HG02885 (cell line): ENCODE results near the gene ENAH.
A peak's percentile ranks its signal among the peaks of the same experiment; 100 is the strongest.

ENCODE experiments used
- ATAC-seq: cut with Tn5 transposase; IDR thresholded peaks from one replicate; pipeline ENCODE4 v1.9.1; 2021; ENCODE audit warnings: mild to moderate bottlenecking; ENCODE audit not compliant: unreplicated experiment, poor library complexity

Gene ENAH

DNA sequence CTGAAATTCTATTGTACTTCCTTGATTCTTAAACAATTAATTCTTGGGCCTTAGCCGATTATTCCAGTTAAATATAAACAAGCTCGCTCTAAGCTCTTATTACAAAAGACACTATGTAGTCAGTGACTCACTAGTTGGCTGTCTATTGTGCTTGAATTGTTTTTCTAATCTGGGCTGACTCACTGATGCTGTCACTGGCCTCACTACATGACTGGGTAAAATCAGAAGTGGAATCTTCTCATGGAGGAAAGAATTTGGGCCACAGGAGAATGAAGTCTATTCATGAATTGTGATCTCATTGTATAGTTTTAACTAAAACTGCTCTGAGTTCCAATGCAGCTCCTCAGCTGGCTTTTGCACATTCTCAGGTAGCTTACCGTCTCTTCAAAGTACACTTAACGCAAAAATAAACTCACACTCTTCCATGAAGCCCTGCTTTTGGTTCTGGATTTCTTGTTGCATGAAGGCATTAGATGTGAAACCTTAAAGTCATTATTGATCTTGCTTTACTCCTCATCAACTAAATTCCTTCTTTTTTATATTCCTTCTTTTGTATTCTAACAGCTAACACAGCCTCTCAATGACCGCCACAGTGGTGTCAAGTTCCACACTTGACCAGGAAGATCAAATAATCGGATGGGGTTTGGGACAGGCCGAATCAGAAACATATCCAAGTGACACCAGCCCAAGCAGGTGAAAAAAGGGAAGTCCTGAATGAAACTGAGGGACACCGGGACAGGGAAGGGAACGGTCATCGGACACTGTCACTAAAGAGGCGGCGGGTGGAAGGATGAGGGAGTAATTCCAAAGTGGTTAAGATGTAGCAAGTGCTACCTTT, 144.2 kb downstream of the ENAH start:
- ATAC-seq: no peak

DNA sequence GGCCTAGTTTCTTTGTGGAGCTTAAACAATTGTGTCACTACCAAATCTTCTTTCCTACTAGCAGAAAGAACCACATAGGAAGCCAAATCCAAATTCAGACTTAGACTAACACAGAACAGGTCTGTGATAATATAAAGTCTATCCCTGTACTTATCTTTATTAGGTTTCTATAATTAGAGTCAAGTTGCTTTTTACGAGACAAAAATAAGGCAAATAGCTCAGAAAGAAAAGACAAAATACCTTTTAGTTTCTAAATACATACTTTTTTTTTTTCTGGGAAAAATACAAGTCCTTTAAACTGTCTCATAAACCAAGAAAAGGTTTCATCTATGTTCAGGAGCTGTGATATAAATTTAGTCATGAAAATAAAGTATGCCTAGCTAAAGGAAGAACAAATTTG, 146.2 kb downstream of the ENAH start:
- ATAC-seq: no peak

DNA sequence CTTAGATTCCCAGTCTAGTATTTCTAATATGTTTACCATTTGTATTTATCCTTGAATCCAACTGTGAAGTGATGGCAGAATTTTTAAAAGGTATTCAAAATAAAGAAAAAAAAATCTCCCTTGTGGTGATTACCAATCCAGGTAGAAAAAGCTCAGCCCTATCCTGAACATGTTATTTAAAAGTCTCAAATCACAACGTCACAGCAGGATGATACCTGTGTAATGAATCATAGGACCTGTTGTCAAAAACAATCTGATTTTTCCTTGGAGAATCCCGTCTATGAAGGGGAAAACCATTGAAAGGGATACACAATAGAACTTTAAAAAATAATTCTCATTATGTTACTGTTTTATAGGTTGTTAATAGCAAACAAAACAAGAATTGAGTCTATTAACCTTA, 148.1 kb downstream of the ENAH start:
- no peak for ATAC-seq

DNA sequence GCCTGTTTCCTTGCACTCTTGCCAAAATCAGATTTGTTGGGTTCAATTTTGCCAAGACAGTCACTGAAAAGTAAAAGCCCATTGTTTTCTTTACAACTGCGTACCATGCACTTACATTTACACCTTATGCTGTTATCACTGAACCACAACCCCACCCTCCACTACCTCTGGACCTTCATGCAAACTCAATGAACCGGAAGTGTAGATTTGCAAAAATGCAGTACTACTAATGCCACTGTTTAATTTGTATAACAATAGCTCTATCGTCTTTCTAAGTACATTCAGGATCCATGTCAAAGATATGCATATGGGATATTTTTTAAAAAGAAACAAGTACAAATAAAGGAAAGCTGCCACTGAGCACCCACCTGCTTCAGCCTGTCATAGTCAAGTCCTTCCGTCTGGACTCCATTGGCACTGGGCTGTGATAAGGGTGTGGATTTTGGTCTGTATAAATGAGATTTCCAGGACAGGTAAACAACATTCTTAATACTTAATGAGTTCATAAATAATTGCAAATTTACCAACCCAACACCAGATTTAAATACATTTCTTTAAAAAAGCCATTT, 152.2 kb downstream of the ENAH start:
- ATAC-seq: no peak

DNA sequence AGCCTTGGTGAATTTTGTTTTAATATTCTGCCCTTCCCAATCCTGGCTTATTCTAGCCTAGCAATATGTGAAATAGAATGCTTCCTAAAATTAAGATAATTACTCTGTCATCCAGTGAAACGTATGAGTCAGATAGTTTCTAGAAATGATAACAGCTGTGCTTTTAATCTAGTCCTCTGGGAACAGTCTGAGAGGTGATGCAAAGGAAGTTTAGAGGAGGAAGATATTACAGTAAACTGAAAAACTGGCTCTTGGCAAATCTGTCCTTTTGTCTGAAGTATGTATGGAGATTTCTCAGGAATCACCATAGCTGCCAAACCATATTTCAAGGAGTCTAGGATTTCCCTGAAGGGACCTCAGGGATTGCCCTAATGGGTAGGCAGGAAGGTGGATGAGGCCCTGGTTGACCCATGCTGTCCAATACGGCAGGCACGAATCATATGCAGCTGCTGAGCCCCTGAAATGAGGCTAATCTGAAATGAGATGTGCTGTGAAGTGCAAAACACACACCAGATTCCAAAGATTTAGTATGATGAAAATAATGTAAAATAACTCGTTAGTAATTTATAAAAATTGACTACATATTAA, 154.3 kb downstream of the ENAH start:
- ATAC-seq: no peak

DNA sequence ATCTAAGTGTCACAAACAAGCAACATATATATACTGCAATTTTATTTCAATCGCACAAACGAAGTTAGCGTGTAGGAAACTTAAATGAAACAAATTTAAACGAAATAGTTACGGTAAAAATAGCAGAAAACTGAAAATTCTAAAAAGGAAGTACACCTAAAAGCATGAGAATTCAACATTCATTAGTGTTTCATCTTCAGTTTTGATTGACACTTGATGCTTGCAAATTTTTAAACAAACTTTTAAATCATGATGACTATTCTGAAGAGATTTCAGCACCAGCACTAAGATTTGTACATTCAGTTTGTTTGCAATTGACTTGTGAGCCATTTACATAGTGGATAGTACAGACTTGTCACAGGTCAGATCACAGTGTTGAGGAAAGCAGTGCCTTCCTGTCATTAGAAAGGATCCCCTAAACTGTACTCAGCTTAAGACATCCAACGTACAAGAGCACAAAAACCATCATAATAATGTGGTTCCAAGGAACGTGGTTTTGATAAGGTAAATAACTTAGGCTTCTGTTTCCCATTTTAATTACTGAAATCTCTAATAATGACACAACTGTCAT, 158.0 kb downstream of the ENAH start:
- no peak for ATAC-seq

DNA sequence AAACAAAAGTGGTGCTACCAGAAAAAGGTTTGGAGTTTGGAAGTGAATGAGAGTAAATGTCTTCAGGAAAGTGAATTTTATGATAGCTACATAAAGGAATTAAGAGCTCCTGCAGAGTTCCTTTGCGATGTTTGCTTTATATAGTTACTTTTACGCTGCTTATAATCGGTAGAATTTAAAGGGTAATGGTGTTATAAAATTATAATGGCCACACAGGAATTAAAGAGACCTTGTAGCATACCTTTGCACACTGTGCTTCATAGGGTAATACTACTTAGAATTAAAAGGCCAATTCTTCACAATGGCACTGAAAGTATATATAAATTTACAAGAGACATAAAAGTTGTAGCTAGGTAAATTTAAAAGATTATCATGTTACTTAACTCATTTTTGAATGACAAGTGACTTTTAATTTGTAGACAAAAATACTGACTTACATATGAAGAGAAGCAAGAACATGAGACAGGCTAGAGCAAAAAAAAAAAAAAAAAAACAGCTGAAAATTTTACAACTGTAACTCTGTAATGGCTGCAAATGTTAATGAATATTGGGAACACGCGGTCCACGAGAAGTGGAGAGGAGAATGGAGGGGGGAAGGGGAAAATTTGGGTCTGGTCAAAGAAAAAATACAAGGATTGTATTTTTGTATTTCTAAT, 159.2 kb downstream of the ENAH start:
- no peak for ATAC-seq

DNA sequence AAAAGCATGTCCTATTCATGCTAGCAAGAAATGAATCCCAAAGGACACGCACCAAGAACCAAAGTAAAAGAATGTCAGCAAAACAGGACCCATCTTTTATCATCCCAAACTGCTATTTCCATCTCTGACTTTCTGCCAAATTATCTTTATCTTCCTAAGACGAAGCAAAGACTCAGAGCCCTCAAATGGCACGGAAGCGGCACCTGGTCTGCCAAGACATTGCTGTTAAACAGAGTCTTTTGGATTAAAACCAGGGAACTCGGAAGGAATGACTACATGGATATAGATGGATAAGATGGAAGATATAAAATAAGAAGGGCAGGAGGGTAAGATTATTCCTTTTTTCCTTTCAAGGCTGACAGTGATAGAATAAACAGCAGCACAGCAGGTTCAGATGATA, 164.2 kb downstream of the ENAH start:
- ATAC-seq: no peak

DNA sequence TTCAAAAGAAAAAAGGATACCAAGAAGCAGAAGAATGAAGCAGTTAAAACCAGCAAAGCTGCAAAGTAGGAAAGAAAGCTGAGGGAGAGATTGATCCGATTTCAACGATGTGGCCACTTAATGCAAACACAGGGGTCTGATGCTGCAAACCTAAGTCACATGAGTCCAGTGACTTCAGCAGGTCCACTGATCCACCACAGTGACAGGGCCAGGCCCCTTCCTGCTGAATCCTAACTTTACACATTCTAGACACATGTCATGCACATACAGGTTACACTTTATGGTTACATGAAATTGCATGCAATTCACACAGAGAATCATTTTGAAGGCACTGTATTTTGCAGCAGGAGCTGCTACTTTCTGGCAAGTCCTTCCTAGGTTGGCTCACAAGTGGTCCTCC, 166.1 kb downstream of the ENAH start:
- no peak for ATAC-seq

DNA sequence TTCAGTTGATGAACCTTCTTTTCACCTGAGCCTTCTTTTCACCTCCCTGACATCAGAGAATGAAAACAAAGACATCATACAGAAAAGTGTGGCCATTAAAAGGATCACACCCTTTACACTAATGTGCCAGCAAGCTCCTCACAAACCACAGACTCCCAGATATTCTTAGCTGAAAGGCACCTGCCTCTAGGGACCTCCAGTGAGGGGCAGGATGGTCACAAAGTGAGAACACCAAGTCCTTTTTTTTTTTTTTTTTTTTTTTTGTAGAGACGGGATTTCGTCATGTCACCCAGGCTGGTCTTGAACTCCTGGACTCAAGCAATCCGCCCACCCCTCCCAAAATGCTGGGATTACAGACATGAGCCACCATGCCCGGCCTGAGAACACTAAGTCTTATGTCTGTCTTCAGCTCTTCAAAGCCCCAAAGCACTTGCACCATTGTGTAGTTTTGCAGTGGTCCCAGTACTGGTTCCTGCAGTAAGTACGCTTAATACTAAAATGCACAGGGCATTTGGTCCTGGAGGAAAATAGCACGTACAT, 166.9 kb downstream of the ENAH start:
- no peak for ATAC-seq

DNA sequence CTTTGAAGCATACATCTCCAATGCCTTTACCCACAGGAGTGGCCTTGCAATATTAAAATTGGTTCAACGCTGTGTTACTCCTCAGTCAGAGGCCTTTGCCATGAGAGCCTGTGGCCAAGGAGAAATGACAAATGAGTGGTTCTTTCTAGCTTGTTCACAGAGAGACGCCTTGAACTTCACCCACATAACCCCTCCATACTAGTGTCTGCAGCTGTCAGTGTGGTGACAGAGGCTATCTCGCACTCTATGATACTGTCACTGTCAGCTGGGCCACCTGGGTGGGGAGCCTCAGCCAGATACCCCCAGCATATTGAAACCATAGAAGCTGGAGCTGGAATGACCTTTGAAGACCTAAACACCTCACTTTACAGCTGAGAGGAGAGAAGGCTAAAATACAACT, 167.7 kb downstream of the ENAH start:
- ATAC-seq: no peak

DNA sequence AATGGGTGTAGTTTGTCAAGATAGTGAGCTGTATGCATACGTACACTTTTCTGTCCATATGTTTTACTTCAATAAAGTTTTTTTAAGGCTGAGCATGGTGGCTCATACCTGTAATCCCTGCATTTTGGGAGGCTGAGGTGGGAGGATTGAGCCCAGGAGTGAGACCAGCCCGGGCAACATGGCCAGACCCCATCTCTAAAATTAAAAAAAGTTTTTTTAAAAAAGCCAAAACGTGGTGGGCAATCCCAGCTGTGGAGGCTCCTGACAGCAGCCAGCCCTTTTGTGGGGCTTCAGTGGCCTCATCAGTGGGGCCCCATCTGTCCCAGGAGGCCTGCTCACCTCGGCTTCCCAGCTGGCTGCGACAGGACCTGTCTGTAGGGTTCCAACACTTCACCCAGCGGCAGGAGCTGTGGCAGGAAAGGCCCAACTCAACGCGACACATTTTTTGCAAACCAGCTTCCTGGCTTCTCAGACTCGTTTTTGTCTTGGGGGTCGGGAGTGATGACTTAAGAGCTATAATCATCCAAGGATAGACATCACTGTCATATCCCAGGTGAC, 168.2 kb downstream of the ENAH start:
- no peak for ATAC-seq

DNA sequence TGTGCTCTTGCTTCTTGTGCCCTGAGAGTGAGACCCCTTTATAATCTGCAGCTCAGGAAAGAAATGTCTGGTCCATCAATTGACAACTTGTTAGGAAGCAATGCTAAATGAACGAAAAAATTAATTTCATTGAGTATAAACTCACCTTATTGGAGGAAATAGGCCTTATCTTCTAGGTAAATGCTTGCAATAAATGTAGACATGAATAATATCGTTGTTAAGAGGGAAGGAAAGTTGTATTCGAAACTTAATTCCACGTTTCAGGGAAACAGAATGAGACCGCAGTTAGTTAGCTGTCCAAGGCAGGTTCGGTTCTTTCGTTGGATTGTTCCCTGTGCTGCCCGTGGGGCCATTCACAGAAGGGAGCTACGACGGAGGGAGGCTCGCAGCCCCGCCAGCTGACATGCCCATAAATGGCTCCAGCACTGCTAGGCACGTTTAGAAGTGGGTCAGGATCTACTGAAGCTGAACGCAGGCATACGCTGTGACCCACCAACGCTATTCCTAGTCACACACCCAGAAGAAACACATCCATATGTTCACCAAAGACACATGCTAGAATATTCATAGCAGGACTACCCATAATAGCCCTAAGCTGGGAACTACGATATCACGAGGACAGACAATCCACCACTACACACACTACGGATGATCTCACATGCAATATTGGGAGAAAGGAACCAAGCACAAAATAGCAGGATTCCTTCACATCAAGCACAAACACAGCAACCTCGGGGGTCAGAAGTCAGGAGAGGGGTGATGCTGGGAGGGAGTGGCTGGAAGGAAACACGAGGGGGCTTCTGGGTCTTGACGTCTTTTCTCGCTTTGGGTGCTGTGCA, 168.9 kb downstream of the ENAH start:
- ATAC-seq: no peak

DNA sequence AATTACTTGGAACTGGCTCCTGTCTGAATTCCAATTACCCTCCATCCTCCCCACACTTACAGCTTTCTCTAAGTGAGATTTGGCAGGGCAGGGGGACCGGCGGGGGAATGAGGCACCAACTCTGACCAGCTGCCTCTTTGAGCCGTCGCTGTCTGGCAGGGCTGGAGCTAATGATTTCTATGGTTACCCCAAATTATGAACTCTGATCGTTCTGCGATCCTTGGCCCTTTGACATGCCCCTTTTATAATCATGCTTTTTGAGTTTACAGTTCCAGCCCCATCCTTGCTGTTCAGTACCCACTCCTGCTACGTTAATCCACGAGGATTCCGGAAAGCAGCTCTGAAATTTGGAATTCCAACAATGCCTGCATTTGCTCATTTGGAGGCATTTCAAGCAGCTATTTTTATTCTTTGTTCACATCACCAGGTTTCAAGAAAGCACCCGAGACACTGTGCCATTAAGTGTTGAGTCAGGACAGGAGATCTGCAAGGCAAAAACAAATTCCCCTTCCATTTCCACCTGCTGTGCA, 170.4 kb downstream of the ENAH start:
- ATAC-seq: no peak

DNA sequence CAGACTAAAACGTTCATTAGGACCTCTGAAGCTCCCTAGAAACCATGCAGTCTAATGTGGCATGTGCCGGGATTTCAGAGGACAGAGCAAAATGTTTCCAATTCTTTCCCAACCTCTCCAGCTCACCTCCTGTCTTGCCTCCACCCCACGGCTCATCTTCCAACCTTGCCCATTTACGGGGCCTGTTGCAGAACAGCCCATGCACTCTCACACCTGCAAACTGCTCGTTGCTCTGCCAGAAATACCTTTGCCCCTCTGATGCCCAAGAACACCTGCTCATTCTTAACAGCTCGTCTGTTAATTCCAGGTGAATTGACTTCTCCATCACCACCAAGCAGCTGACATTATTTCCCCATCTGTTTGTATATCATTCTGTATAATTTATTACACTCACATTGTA, 171.2 kb downstream of the ENAH start:
- no peak for ATAC-seq

DNA sequence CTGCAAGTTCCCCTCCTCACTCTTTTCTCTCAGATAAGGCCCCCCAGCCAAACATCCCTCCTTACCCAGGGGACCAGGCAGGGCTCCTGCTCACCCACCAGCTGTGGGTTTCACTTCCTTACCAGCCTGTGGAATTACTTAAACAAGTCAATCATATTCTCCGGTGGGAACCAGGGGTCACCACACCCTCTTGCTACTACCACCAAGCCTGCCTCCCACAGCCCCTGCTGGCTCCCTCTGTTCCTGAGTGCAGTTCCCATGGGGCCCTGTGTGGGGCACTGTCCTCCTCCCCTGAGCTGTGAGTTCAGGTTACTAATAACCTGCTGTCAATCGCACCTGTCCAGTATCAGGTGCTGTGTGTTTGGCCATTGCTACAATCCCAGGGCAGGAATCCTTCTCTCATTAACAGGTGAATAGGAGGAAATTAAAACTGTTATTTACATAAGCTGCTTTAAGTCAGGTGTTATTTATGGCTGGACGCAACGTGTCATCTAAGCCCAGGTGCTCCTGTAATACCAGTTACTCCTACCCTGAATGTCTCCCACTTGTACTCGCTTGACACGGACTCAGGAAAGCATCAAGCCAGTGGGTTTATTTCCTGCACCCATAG, 172.0 kb downstream of the ENAH start:
- peak; percentile 91 for ATAC-seq

DNA sequence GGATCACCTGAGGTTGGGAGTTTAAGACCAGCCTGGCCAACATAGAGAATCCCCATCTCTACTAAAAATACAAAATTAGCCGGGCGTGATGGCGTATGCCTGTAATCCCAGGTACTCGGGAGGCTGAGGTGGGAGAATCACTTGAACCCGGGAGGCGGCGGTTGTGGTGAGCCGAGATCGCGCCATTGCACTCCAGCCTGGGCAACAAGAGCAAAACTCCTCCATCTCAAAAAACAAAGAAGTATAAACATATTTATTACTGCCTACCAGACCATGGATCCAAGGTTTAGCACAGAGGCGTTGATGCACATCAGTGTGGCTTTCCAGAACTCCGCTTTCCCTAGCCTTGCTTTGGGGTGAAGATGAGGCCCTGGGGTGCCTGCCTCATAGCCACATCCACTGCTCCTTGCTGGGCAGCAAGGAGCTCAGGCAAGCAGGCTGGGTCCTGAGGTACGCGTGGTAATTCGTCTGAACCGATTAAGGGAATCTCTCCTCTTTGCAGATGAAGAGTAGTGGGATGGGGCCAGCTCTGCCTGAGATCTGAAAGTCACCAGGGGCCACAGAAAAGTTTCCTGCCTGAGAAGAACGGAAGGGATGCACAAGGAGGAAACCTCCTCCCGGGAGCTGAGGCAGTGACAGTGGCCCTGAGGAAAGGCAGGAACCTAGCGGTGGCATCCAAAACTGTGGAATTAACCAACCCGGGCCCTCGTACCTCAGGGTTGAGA, 172.8 kb downstream of the ENAH start:
- no peak for ATAC-seq

DNA sequence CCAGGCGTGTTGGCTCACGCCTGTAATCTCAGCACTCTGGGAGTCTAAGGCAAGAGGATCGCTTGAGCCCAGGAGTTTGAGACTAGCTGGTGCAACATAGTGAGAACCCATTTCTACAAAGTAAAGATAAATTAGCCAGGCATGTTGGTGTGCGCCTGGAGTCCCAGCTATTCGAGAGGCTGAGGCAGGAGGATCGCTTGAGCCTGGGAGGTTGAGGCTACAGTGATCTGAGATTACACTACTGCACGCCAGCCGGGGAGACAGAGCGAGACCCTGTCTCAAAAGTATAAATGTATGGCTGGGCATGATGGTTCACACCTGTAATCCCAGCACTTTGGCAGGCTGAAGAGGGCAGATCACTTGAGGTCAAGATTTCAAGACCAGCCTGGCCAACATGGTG, 173.6 kb downstream of the ENAH start:
- ATAC-seq: no peak
